Progenitor cell of endocrine pancreas (in vitro differentiated cells): ENCODE measurements around the gene TMEM209. TPM values are rescaled to one million over a fixed set of nuclear protein-coding genes. Genes with fewer than 3 reads are reported as not detected.

Experiments used
- DNase-seq: peaks from one replicate; pipeline ENCODE4 v3.0.0; 2021; ENCODE audit warnings: low spot score; ENCODE audit not compliant: unreplicated experiment
- H3K27ac Mint-ChIP-seq: 2 replicates; pipeline ENCODE4 v1.8.0; 2021; ENCODE audit warnings: mild to moderate bottlenecking, moderate library complexity, mixed read lengths
- H3K27me3 Mint-ChIP-seq: 2 replicates; pipeline ENCODE4 v1.8.0; 2021; ENCODE audit warnings: mixed read lengths
- H3K36me3 Mint-ChIP-seq: 2 replicates; pipeline ENCODE4 v1.8.0; 2022; ENCODE audit warnings: mixed read lengths; ENCODE audit not compliant: insufficient read depth
- H3K4me1 Mint-ChIP-seq: 2 replicates; pipeline ENCODE4 v1.8.0; 2021; ENCODE audit warnings: low read depth, mixed read lengths
- H3K4me3 Mint-ChIP-seq: 2 replicates; pipeline ENCODE4 v1.8.0; 2021; ENCODE audit warnings: low read depth, mild to moderate bottlenecking, moderate library complexity, mixed read lengths
- H3K9me3 Mint-ChIP-seq: 2 replicates; pipeline ENCODE4 v1.8.0; 2021; ENCODE audit warnings: low read depth, mixed read lengths
- total RNA-seq: library from RNA; stranded (reverse); gene quantifications from 2 replicates; pipeline ENCODE4 v1.2.1, GENCODE V29; 2021
- TF ChIP-seq, protein P1 (sequence below): fragments of 200-600 bp; sonication (generic); IDR thresholded peaks from one replicate; pipeline ENCODE4 v1.5.0; 2021; ENCODE audit warnings: antibody characterized with exemption, mild to moderate bottlenecking; ENCODE audit not compliant: unreplicated experiment

TMEM209 gene
- total RNA-seq, 1 donor from 2014 or later, result 29.2 TPM

DNA sequence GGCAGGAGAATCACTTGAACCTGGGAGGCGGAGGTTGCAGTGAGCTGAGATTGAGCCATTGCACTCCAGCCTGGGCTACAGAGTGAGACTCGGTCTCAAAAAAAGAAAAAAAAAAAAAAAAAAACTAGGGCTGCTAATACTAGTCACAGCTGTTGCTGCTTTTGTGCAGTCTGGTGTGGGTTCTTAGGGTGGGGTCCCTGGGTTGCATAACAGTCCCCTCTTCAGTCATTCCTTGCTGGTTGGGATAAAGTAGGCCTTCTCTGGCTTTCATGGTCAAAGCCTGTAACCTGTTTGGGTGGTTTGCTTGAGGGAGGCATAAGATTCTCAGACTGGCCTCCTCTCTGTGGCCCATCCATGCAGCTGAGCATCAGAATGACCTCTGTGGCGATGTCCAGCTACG is 16.5 kb upstream of the TMEM209 start:
- TF ChIP-seq, protein P1, sequence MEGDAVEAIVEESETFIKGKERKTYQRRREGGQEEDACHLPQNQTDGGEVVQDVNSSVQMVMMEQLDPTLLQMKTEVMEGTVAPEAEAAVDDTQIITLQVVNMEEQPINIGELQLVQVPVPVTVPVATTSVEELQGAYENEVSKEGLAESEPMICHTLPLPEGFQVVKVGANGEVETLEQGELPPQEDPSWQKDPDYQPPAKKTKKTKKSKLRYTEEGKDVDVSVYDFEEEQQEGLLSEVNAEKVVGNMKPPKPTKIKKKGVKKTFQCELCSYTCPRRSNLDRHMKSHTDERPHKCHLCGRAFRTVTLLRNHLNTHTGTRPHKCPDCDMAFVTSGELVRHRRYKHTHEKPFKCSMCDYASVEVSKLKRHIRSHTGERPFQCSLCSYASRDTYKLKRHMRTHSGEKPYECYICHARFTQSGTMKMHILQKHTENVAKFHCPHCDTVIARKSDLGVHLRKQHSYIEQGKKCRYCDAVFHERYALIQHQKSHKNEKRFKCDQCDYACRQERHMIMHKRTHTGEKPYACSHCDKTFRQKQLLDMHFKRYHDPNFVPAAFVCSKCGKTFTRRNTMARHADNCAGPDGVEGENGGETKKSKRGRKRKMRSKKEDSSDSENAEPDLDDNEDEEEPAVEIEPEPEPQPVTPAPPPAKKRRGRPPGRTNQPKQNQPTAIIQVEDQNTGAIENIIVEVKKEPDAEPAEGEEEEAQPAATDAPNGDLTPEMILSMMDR, result no peak
- peaks cover 11% of the 10 kb centered on the region for H3K4me1 Mint-ChIP-seq
- H3K27me3 Mint-ChIP-seq, result no peaks in the 10 kb centered on the region
- no peak overlapping the region for H3K27ac Mint-ChIP-seq
- H3K4me3 Mint-ChIP-seq, result no peak overlapping the region
- DNase-seq, result no peak
- no peaks in the 10 kb centered on the region for H3K36me3 Mint-ChIP-seq
- peaks cover 3% of the 10 kb centered on the region for H3K9me3 Mint-ChIP-seq

DNA sequence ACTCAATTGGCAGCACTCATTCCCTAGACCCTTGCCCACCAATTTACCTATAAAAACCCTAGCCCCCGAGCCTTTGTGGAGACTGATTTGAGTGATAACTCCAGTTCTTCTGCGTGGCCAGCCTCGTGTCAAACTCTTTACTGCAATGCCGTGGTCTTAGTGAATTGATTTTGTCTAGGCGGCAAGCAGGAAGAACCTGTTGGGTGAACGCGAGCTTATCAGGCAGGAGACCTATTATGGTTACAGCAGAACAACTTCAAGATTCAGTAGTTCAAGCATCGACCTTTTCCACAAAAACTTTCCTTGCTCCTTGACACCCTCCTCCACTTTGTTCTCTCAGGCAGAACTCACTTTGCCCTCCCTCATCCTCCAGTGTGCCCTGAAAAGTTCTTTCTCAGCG is 14.7 kb upstream of the TMEM209 start:
- Mint-ChIP-seq H3K9me3 (no peaks in the 10 kb centered on the region), H3K36me3 (no peaks in the 10 kb centered on the region), H3K27me3 (no peaks in the 10 kb centered on the region), H3K4me1 (peaks cover 11% of the 10 kb centered on the region), H3K4me3 (no peak overlapping the region), H3K27ac (peak overlapping the region; percentile 57)
- TF ChIP-seq, protein P1, result no peak
- no peak for DNase-seq

DNA sequence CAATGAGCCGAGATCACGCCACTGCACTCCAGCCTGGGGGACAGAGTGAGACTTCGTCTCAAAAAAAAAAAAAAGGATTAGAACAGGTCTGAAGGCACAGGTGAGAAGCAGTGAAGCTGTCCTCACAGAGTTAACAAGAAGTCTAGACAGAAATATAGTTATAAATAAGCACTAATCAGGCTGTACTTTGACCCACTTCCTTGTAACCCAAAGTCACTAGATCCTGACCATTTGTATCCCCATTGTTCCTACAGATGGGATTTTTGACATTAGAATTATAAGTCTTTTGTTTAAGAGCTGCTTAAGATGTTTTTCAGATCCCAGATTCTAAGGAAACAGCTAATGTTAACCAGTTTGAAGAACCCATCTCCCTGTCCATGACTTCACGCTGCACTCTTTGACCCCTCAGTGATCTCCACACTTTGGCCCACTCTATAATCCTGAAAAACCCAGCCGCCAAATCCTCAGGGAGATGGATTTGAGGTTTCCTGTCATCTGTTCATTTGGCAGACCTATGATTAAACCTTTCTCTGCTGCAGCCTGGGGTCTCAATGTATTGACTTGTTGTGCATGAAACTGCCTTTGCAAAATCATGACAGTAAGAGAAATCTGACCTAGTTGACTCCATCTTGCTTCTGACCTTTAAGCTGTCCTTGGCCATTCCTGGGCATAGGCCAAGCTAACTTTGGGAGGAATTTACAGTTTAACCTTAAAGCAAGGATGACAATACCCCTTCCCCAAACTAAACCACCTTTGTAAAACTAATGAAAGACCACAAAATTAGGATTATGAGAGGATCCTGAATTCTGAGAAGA is 13.8 kb upstream of the TMEM209 start:
- DNase-seq, result no peak
- Mint-ChIP-seq H3K27me3 (no peaks in the 10 kb centered on the region), H3K27ac (peak overlapping the region; percentile 23), H3K4me1 (peaks cover 11% of the 10 kb centered on the region), H3K9me3 (no peaks in the 10 kb centered on the region), H3K4me3 (no peak overlapping the region), H3K36me3 (no peaks in the 10 kb centered on the region)
- TF ChIP-seq, protein P1, result no peak

DNA sequence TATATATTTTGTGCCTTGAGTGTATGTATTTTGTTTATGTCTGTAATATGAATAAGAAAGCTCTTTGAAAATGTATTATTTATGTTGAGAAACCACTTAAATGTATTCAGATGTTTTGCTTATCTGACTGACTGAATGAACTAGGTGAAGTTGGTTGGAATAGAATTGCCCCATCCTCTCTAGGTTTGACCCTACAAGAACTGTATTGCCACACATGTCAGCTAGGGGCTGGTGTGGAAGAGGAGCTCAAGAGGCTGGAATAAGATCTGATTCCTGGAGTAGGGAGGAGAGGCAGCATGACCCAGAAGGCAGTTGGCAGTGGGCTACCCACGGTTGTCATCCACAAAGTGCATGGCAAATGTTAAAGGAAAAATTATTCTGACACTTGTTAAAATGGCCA is 11.5 kb upstream of the TMEM209 start:
- no peak overlapping the region for H3K27ac Mint-ChIP-seq
- H3K4me1 Mint-ChIP-seq, result peaks cover 11% of the 10 kb centered on the region
- no peaks in the 10 kb centered on the region for H3K27me3 Mint-ChIP-seq
- no peak for DNase-seq
- no peaks in the 10 kb centered on the region for H3K9me3 Mint-ChIP-seq
- no peak overlapping the region for H3K4me3 Mint-ChIP-seq
- TF ChIP-seq, protein P1, result no peak
- no peaks in the 10 kb centered on the region for H3K36me3 Mint-ChIP-seq

DNA sequence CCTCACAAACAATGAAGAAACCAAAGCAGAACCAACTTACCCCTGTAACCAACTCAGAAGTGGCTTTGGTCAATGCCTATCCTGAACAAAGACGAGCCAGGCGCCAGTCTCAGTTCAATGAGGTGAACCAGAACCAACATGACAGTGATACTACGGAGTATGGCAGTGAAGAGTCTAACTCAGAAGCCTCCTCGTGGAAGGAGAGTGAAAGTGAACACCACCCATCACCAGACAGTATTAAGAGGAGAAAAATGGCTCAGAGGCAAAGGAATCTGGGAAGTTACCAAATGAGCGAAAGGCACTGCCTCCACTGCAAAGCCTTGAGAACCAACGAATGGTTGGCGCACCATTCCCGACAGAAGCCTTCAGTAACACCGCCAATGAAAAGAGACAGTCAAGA is 10.8 kb upstream of the TMEM209 start:
- TF ChIP-seq, protein P1, result no peak
- DNase-seq, result no peak
- peaks cover 11% of the 10 kb centered on the region for H3K4me1 Mint-ChIP-seq
- H3K36me3 Mint-ChIP-seq, result no peaks in the 10 kb centered on the region
- H3K9me3 Mint-ChIP-seq, result no peaks in the 10 kb centered on the region
- no peak overlapping the region for H3K27ac Mint-ChIP-seq
- no peak overlapping the region for H3K4me3 Mint-ChIP-seq
- H3K27me3 Mint-ChIP-seq, result no peaks in the 10 kb centered on the region
